Stimulated activated CD8-positive, alpha-beta memory T cell treated with anti-CD3 and anti-CD28 coated beads, Interleukin-7, amount 100 ng/mL, for 24 hours (primary cell): ENCODE measurements around the gene MFNG.
A peak's percentile ranks its signal among the peaks of the same experiment; 100 is the strongest.

ENCODE experiments used
- DNase-seq: peaks from one replicate; pipeline ENCODE4 v3.0.0-alpha.2; 2020; ENCODE audit warnings: low read depth

Gene MFNG

GRCh38 chr22:37493979-37494378 is 7.8 kb upstream of the MFNG start:
- DNase-seq: no peak

GRCh38 chr22:37492428-37493344 is 6.5 kb upstream of the MFNG start:
- DNase-seq: peak; percentile 30

- DNase-seq: no peak
These were observed 5.6 kb upstream of the MFNG start for GRCh38 chr22:37491559-37492427.

DNA sequence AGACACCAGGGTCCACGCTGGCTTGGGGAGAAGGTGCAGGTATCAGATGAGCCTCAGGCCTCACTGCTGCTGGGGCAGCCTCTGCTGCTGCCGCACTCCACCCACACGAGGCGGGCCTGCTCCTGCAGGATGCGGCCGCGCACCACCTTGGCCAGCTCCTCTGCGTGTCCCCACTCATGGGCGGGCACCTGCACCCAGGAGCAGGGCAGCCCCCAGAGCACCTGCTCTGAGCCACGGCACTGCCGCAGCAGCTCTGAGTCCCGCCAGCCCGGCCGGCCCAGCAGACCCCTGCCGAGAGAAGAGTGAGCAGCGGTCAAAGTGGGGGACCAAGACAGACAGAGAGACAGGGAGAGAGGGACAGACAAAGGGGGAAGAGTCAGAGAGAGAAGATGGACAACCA is 4.9 kb upstream of the MFNG start:
- no peak for DNase-seq

- DNase-seq: no peak
These were observed 3.8 kb upstream of the MFNG start for GRCh38 chr22:37489983-37490382.

DNA sequence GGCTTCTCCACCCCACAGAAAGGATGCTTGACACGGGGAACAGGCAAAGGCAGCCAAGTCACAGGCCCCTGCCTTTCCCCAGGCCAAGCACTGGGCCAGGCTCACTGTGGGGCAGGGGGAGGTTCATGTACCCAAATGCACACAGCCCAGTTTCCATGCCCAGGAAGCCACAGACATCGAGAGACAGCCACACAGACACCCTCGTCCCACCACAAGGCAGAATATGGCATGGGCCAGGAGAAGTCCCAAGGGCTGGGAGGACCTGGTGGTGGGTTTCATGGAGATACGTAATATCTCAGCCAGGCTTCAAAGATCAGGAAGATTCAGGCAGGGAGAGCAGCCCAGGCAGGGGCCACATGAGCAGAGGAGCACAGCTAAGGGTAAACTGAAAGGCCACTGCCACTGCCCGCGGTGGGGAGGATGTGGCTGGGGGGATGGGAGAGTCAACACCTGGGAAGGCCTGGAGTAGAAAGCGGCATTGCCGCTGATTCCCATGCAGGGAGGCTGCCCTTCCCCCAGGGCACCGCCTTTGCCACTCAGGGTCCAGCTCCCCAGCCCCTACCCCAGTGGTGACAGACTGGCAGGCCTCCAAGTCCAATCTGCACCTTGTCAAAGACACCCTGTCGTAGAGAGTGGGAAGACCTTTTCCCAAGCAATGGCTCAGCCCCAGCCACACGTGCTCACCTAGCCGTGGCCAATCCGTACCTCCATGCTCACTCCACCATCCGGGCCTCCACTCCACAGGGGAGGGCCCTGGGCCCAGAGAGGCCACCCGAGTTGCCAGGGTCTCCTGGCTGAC is 2.4 kb upstream of the MFNG start:
- DNase-seq: no peak

DNA sequence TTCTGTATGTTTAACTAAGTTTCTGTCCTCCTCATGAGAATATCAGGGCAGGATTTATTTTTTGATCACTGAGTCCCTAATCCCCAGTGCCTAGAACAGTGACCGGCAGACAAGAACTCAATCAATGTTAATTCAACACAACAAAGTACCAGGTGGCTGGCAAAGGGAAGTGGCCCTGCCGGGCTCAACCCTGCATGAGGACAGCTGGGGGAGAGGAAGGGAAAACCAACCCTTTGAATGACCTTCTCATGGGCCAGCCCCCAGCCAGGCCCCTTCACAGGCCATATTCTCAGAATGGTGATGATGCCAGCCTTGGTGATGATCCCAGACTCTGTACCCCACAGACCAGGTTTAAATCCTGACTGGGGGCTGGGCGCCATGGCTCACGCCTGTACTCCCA is 1.4 kb upstream of the MFNG start:
- DNase-seq: no peak

DNA sequence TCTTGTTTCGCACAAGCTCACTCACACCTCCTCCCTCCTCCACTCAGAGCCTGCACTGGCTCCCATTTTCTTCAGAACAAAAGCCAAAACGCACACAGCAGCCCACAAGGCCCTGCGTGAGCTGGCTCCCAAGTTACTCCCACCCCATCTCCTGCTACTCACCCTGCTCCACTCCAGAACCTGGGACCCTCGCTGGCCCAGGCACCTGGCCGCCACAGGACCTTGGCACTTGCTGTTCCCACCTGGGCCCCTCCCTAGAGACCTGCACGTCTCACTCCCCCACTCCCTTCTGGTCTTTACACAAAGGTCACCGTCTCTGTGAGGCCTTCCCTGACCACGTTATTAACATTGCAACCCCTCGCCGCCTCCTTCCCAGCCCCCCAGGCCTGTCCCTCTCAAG is 945 bp upstream of the MFNG start:
- DNase-seq: no peak

DNA sequence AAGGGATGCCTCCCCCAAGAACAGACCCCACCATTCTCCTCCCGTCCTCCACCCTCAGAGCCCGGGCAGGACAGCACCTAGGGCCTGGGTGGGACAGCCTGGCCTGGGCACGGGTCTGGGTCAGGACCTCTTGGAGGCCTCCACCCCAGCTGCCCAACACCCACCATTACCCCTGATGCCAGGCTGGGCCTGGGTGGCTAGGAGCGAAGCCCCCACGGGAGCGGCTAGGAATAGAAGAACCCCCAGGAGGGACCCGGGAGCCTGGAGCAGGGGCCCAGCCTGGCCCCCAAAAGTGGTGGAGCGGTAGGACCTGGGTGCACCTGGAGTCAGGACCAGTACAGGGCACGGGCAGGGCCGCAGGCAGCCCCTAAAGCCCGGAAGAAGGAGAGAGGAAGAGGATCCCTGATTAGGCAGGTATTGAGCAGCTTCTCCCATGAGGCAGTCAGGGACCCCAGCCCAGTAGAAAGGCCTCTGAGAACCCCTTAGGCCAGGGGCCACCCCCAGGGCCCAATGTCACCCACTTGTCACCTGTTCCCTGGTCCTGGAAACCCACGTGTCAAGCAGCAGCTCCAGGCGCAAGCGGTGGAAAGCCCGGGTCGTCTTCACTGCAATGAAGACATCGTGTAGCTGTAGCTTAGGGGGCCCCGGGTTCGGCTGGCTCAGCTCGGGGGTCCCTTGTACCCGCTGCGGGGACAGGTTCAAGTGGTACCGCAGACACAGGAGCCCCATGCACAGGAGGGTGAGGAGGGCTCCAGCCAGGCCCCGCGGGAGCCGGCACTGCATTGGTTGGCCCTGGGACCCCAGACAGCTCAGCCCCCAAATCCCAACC is 575 bp downstream of the MFNG start:
- DNase-seq: no peak

- DNase-seq: peak; percentile 62
These were observed 1.4 kb downstream of the MFNG start for GRCh38 chr22:37484480-37485394.

GRCh38 chr22:37483050-37483449 is 3.1 kb downstream of the MFNG start:
- no peak for DNase-seq

- no peak for DNase-seq
These were observed 3.9 kb downstream of the MFNG start for GRCh38 chr22:37482244-37482643.

- DNase-seq: no peak
These were observed 4.8 kb downstream of the MFNG start for GRCh38 chr22:37481347-37481907.

DNA sequence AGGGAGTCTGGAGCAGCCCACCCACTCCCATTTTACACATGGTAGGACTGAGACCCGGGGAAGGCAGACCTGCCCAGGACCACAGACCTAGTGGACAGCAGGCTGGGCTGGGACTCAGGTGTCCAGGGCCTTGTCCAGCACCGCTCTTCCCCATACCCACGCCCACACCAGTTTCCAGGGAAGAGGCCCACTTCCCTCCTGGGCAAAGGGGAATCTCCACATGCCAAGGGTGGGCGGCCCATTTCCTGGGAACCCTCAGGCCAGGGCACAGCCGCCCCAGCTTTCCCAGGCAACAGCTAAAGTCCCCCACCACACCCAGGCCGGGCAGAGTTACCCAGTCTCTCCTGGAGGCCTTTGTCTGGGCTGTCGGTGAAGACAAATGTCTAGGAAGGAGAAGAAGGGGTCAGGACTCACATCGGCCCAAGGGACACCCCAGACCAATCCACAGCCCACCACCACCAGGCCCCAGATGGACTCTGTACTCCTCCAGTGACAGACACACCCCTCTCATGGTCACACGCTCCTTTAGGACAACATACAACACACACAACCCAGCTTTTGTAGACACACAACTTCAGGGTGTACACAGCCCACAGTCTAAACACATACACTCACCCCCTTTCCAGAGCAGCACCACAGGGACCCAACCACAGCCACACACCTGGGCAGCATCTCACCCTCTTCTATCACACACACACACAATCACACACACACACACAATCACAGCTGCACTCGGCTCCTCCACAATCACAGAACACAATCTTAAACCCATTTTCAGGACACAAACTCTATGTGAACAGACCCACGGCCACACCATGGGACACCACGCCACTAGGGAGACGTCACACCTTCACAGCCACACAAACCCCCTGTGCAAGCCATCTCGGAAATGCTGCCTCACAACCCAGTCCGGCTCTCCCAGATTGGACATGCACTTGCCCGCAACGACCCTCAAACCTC is 5.5 kb downstream of the MFNG start:
- no peak for DNase-seq

- DNase-seq: no peak
These were observed 7.0 kb downstream of the MFNG start for GRCh38 chr22:37479196-37479595.

GRCh38 chr22:37476389-37477329 is 9.5 kb downstream of the MFNG start:
- no peak for DNase-seq

DNA sequence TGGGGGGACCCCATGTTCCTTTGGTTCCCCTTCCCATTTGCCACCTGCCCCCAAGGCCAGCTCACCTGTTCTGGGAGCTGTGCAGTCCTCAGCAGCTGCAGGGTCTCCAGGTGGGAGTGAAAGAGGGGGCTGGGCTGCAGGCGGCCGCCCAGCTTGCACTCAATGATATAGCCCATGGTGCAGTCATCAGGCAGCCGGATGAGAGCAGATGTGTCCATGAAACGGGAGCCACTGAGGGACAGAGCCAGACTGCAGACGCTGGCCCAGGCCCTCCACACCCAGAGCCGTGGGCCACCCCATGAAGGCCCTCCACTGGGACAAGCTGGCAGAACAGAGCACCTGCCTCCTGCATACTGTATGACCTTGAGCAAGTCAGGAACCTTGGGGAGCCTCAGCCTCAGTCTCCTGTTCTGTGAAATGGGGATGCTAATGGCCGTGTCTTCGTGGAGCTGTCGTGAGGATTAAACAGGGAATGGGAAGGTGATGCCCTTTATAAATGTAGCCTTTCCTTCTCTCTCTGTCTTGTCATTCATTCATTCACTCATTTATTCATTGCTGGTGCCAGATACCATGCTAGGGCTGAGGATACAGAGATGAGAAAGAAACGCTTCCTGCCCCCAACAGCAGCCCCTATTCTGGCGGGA is 11.6 kb downstream of the MFNG start:
- no peak for DNase-seq
